K562 (cell line): ENCODE measurements around the gene RPS6KA4. TPM values are rescaled to one million over a fixed set of nuclear protein-coding genes. Genes with fewer than 3 reads are reported as not detected.
A peak's percentile ranks its signal among the peaks of the same experiment; 100 is the strongest.

ENCODE experiments used
- BCOR ChIP-seq: fragments of 450-650 bp; IDR thresholded peaks from 2 replicates; pipeline ENCODE4 v1.6.1; 2016
- BHLHE40 ChIP-seq: IDR thresholded peaks from 2 replicates; pipeline ENCODE4 v1.6.1; 2011; ENCODE audit warnings: low read length, improper control_type of control experiment
- CEBPG ChIP-seq, 3 experiments: fragments of 200-800 bp in 1 of 3; sonication (Bioruptor generic) in 1 of 3; sonication (generic) in 1 of 3; formaldehyde crosslinking in 1 of 3; IDR thresholded peaks in 2 of 3; conservative IDR thresholded peaks in 1 of 3; 2 replicates each; pipeline versions ENCODE4 v1.6.1 to v1.8.0; 2016 to 2022; ENCODE audit warnings: missing compliant biosample characterization in 2 of 3, missing genetic modification characterization in 2 of 3, mild to moderate bottlenecking in 1 of 3, missing genetic modification reagents in 1 of 3
- CEBPZ ChIP-seq: fragments of 150-350 bp; IDR thresholded peaks from 2 replicates; pipeline ENCODE4 v1.6.1; 2014; ENCODE audit warnings: low read depth, mild to moderate bottlenecking, low read length, borderline replicate concordance
- CREB5 ChIP-seq: fragments of 250-450 bp; sonication (Bioruptor Pico); IDR thresholded peaks from 2 replicates; pipeline ENCODE4 v1.5.0; 2020; ENCODE audit warnings: mild to moderate bottlenecking
- DLX4 ChIP-seq: fragments of 250-450 bp; sonication (Bioruptor Pico); IDR thresholded peaks from 2 replicates; pipeline ENCODE4 v1.6.1; 2021; ENCODE audit warnings: mild to moderate bottlenecking
- ELK1 ChIP-seq: sonication (generic); formaldehyde crosslinking; IDR thresholded peaks from 2 replicates; pipeline ENCODE4 v1.8.1; 2022; ENCODE audit warnings: missing genetic modification reagents
- HES1 ChIP-seq: fragments of 450-650 bp; IDR thresholded peaks from 2 replicates; pipeline ENCODE4 v1.6.1; 2016; ENCODE audit warnings: low read depth, mild to moderate bottlenecking, moderate library complexity
- NR3C1 ChIP-seq: sonication (generic); formaldehyde crosslinking; IDR thresholded peaks from 2 replicates; pipeline ENCODE4 v1.8.1; 2022; ENCODE audit warnings: missing genetic modification reagents
- POLR2AphosphoS2 ChIP-seq: IDR thresholded peaks from 2 replicates; pipeline ENCODE4 v1.6.1; 2012; ENCODE audit warnings: low read length, improper control_type of control experiment
- USF2 ChIP-seq: sonication (generic); formaldehyde crosslinking; IDR thresholded peaks from 2 replicates; pipeline ENCODE4 v1.5.0; 2020; ENCODE audit warnings: missing genetic modification reagents
- ZNF592 ChIP-seq: fragments of 450-650 bp; IDR thresholded peaks from 2 replicates; pipeline ENCODE4 v1.6.1; 2017; ENCODE audit warnings: antibody characterized with exemption, mild to moderate bottlenecking
- polyA plus RNA-seq, 8 experiments: library from polyadenylated mRNA; depleted of rRNA in 4 of 8; stranded (reverse) in 5 of 8; unstranded in 3 of 8; fragments of >200 nt; fragmentation: Nextera tagmentation in 2 of 8; fragmentation: Illumina TruSeq in 1 of 8; extraction: Ambion mirVana in 2 of 8; extraction: Trizol in 1 of 8; gene quantifications; 2 replicates each; pipeline versions ENCODE4 v1.2.1 to v1.2.3, GENCODE V29; 2011 to 2014; ENCODE audit warnings: inconsistent platforms in 1 of 8, missing spikeins in 1 of 8
- total RNA-seq, 7 experiments: library from RNA; depleted of rRNA in 6 of 7; stranded (reverse); fragments of >200 nt in 6 of 7; fragmentation: Illumina TruSeq in 2 of 7; extraction: Trizol in 2 of 7; gene quantifications; 2 replicates each; pipeline versions ENCODE4 v1.2.1 to v1.2.3, GENCODE V29; 2011 to 2021; ENCODE audit warnings: low replicate concordance in 1 of 7

The RPS6KA4 gene
- total and polyA plus RNA-seq, 9 of the 15 experiments (the other 6 are each of a cell fraction or from before 2014, with no cell fraction given) = 0.15 to 23.8 (median 9.8) TPM

- no peak for TF ChIP-seq CEBPZ
- TF ChIP-seq BHLHE40 = peak; percentile 90
- 0 out of 2 replicates have a peak, but pooled peaks have one; percentile 7 for TF ChIP-seq ZNF592
- TF ChIP-seq BCOR = peak; percentile 3; the same call in 1 of the 2 replicates
- no peak for TF ChIP-seq CREB5
- TF ChIP-seq POLR2AphosphoS2 = peak; percentile 34
- TF ChIP-seq HES1 = peak; percentile 71
- no peak for TF ChIP-seq DLX4 (CRISPR knock-in tag)
- no peak for TF ChIP-seq ELK1 (CRISPR knock-in tag)
- TF ChIP-seq CEBPG (CRISPR knock-in tag; IDR thresholded peaks at IDR 0.05) = peak; percentile 28; the same call in 1 of the 2 replicates
- TF ChIP-seq CEBPG (tag; conservative IDR thresholded peaks at IDR 0.05 in 1 of 2, IDR thresholded peaks at IDR 0.05 in 1 of 2) = no peak
- TF ChIP-seq NR3C1 (CRISPR knock-in tag) = no peak
- TF ChIP-seq USF2 (CRISPR knock-in tag) = peak; percentile 81
These were observed 41.5 kb upstream of the RPS6KA4 start, which contains the start of gene TRMT112 (continued) for GRCh38 chr11:64317325-64317960.
